GM21717 (cell line): Measurements from ENCODE around the gene RPTOR.

ENCODE experiments used
- ATAC-seq: cut with Tn5 transposase; IDR thresholded peaks from one replicate; pipeline ENCODE4 v1.9.1; 2021; ENCODE audit warnings: mild to moderate bottlenecking, moderate library complexity; ENCODE audit not compliant: unreplicated experiment

Gene RPTOR

DNA sequence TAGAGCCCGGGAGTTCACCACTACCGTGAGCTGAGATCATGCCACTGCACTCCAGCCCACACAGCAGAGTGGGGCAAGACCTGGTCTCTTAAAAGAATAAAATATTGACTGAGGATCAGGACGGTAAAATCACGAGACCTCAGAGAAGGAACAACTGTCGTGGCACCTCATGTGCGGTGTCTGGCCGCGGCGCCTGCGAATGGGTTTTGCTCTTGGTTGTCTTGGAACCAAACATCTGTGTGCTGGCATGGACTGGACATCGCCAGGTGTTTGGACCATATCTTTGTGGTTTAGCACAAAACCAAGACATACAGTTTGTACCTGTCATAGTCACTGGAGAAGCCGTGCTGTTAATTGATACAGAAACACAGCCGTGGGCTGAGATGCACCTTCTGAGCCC, 234.1 kb downstream of the RPTOR start:
- ATAC-seq, result no peak

DNA sequence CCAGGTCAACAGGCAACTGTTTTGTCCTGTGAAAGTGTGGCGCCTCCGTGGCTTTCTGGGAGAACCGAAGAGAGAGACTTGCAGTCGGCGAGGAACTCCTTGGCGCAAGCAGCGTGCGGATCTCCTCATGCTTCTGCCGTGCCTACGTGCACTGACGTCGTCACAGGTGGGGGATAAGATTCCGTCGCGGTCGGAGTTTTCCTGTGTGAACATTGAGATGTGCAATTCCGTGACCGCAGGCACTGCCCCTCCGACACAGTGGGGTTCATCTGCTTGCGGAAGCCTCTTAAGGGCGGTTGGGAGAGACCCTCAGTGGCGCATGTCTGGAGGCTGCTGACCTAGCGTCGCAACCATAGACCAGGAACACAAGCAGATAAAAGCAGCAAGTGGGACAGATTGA, 234.7 kb downstream of the RPTOR start:
- ATAC-seq, result no peak

DNA sequence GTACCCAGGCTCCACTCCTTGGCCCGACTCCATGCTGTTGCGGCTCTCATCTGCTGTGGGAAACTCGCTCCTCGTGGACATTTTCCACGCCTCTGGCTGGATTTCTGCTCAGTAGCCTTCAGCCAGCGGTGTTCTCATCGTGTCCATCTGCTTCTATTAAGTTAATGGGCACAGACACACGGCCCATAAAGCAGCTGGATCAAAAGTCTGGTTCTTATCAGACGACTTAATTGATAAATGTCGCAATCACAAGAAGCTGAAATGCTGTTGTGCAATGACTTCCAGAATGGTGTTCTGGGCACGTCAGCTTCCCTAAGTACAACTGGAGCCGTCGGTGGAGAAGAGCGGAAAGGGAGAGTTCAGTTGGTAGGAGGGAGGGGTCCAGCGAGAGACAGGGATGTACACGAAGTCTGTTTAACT, 235.3 kb downstream of the RPTOR start:
- no peak for ATAC-seq

DNA sequence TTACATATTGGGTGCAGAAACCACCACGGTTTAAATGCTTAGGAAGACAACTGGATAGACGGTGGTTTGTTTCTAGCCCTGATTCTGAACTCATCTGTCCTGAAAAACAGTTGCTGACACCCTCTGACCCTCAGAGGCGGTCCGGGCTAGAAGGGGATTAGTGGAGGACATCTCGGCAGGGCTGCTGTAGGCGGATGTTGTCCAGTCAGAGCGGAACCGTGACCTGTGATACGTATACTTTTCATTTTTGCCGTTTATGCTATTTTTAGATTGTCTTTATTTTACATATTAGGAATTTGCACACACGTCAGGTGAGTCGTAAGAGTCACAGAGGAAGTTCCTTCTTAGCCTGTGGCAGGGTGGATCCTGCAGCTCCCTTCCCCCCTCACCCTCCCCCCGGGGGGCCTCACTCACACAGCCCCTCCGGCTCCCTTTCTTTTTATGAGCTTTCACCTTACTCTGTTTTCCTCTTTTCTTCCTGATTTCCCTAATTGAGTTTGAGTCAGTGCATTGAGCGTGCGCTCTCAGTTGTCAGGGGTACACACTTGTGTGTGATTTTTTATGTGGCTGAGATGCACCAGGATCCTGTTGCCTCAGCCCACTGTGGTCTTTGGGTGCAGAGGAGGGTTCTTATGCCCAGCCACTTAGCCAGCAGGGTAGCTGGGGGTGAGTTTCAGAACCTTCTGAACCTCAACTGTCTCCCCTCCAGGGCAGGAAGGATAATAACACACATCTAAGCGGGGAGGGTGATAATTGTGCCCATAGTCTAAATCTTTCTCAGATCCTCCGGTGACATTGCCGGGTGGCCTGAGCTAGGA, 236.0 kb downstream of the RPTOR start:
- no peak for ATAC-seq

DNA sequence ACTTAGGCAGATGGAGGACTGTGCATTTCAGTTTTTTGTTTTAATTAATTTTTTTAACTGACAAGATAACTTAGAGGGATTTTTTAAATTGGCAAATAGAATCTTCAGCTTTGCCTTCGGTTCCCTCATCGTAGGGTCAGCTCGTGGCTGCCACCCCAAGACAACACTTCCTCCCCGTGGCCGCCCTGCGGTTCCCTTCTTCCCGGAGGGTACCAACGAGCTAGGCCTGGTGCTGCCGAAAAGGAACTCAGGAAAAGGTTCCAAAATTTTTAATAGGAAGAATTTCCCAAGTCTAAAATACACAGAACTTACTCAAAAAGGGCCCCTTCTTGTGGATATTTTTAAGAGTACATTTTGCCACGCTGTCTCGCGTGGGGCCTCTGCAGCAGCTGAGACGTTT, 236.6 kb downstream of the RPTOR start:
- no peak for ATAC-seq

DNA sequence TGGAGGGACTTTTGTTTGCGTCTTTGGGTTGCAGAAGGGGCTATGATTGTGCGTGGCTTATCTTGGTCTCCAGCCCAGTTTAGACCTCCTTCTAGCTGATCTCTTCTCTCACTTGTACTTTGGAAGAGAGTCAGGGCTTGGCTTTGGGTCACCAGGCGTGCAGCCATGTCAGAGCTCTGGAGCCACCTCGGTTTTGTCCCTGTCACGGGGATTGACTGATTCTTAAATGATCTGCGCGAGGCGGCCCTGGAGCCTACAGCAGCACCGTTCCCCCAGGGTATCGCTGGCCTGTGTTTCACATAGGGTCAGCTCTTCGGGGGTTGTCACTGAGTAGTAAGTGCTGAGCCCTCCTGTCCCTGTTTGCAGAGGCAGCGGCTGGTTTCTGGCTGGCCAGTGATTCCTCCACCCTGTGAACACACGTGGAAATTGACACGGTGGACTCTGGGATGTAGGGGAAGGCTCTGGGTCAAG, 237.2 kb downstream of the RPTOR start:
- no peak for ATAC-seq

DNA sequence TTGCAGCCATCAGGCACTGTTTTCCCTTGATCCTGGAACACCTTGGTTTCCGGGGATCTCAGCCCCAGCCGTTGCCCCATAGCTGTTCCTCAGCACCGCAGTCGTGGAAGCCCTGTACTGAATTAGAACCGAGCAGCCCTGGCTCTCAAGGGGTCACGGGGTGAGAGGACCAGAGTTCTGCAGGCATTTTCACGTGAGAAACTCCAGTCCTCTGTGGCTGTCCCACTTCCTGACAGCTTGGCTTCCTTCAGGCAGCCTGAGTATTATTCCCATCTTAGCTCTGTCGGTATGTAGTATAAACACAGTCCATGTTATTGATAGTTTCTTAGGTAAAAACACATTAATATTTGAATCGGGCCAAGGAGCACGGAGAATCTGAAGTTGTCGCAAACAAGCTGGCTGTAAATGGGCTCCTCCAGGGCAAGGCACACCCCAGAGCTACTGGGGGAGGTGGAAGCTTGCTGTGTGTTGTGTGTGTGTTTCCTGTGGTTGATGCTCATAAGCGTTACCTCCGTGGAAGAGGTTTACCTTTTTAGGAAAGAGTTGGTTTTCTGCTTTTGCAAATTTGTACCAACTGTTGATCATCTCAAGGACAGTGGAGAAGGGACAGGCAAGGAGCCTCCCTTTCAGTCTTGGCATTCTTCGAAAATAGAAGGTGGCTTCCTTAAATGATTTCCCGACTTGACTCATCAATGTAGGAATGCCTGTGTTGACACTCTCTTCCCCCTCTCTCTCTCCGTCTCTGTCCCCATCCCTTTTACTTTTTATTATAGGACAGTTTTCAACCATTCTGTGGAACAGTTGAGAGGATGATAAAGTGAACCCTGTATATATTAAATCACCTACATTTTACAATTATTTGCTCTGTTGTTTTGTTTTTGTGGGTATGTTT, 238.1 kb downstream of the RPTOR start:
- no peak for ATAC-seq

DNA sequence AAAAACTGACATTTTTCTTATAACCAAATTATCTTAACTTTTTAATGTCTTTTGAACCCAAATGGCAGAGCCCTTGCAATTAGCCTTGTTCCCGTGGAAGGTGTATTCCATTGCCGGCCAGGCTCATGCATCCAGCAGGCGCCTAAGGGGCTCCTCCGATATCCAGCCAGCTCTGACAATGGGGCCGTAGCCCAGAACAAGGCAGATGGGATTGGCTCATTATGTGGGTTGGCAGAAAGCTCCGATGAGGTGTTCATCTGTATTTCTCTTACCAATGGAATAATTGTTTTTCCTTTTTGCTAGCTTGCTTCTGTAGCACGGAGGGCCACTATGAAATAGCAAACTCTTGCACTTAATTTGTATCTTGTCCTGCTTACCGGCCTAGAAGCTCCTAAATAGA, 238.8 kb downstream of the RPTOR start:
- no peak for ATAC-seq

DNA sequence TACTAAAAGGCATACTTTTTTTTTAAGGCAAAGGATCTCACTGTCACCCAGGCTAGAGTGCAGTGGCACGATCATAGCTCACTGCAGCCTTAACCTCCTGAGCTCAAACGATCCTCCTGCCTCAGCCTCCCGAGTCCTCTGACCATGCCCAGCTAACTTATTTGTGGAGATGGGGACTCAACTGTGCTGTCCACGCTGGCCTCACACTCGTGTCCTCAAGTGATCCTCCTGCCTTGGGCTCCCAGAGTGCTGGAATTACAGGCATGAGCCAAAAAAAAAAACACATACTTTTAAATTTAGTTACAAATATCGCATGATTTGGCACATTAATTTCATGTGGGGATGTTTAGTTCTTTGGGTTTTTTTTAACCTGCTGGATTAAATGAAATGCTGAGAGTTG, 239.3 kb downstream of the RPTOR start:
- ATAC-seq, result no peak

DNA sequence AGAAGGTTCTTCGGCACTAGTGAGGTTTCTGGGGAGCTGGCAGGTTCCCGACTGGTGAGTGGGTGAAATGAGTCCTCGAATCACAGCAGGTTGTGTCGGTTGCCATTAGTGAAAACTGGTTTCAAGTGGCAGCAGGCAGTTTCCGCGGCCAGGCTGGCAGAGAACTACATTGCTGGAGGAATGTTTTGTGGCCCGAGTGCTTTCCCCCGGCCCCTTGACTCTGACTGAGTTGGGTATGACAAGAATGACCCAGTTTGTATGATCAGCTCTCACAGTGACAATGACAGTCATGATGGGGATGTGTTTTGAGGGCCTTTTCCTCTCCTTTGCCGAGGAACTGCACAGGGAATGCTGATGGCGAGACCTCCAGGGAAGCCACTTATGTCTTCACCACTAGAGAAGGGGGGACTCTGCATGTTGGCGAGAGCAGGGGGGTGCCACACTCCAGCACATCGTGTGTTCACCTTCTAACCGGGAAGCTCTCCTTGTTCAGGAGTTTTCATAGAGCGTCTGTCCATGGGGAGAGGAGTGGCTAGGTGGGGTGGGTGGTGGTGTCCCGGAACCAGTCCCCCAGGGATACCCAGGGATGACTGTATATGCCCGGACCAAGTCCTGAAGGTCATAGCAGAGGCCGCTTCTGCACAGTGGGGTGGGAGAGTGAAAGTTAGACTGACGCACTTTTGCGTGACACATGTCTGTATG, 241.0 kb downstream of the RPTOR start:
- no peak for ATAC-seq

DNA sequence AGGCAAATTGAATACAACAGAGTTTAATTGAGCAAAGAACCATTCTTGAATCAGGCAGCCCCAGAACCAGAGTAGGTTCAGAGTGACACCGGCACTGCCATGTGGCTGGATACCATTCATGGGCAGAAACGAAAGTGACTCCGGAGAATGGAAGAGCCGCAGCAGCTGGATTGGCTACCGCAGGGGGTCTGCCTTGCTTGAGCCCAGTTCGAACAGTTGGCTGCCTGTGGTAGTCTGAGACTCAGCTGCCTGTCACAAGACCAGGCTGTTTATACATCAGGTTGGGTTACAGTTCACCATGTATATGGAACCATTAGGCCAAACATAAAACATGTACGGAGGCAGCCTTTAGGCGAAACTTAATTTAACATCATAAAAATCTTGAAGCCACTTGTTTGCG, 241.8 kb downstream of the RPTOR start:
- ATAC-seq, result no peak

DNA sequence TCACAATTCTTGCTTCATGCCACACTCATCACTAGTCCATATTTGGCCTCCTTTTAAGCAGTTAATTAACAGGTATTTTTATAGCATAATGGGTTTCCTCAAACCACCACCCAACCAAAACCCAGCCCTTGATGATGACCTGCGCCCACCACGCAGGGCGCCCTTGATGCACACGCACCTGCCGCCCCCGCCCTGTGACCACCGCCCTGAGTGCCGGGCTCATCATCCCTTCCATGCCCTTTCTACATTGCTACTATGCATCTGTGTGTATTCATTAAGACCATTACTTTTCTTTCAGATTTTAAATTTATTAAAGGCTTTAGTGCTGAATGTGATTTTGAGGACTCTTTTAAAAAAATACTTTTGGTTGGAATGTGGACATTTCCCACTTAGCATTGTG, 242.2 kb downstream of the RPTOR start:
- no peak for ATAC-seq

DNA sequence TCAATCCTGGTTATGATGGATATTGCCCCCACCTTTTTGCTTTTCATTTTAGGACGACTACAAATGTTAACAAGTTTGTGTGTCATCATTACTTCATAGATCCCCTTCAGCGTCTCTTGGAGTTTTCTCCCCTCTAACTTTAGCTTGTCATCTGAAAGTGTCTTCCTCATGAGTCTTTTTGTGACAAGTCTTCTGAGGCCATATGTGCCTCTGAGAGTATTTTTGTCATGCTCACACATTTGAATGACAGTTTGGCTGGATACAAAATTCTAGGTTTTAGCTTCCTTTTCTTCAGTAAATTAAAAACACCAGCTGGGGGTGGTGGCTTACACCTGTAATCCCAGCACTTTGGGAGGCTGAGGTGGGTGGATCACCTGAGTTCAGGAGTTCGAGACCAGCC, 243.2 kb downstream of the RPTOR start:
- no peak for ATAC-seq

DNA sequence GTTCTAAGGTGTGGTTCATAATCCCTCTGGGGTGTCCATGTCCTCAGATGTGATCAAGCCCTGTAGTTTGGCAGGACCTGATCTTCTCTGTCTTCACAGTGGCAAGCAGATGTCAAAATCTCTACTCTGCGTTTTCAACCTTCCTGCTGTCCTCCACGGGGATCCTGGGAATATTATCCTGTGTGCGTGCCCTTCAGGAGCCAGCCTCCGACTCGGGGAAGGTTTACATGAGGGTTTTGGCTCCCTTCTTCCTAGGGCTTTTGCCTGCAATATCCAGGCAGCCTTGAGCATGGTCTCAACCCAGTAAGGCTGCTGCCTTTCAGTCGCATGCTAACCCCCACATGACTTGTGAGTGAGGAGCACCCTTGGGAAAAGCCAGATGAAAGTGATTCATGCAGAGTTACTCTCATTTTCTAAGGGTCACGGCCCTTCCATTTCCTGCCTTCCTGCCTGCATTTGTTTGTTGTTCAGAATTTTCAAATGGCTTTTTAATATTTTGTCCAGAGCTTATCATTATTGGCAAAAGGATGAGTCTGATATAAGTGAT, 244.8 kb downstream of the RPTOR start:
- ATAC-seq, result no peak

DNA sequence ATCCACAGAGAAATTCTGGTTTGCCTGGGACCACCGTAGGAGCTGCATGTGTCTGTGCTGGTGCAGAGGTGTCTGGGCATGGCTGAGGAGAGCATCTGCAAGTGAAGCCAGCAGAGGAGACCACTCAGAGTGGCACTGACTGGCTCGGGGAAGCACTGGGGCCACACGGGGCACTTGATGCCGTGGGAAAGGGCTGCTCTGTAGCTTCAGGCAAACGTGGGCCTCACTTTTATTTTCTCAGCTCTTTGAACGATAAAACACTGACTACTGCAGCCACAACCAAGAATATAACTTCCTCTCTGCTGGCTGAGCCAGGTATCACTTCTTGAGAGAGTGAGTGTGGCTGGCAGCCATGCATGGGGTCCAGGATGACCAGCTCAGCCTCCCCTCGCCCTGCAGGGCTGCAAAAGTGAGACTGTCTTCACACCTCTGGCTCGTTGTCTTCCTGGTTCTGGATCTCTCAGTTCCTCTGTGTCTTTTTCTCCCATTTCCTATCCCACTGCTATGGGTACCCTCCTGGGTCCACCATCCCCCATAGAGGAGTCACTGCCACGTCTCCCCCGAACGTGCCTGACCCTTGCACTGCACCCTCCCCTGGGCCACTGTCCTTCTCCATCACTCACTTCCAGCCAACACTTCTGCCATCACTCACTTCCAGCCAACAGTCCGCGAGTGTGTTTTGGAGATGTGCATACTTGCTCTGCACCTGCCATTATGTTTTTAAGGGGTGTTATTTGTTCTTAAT, 245.6 kb downstream of the RPTOR start:
- ATAC-seq, result peak; percentile 49

DNA sequence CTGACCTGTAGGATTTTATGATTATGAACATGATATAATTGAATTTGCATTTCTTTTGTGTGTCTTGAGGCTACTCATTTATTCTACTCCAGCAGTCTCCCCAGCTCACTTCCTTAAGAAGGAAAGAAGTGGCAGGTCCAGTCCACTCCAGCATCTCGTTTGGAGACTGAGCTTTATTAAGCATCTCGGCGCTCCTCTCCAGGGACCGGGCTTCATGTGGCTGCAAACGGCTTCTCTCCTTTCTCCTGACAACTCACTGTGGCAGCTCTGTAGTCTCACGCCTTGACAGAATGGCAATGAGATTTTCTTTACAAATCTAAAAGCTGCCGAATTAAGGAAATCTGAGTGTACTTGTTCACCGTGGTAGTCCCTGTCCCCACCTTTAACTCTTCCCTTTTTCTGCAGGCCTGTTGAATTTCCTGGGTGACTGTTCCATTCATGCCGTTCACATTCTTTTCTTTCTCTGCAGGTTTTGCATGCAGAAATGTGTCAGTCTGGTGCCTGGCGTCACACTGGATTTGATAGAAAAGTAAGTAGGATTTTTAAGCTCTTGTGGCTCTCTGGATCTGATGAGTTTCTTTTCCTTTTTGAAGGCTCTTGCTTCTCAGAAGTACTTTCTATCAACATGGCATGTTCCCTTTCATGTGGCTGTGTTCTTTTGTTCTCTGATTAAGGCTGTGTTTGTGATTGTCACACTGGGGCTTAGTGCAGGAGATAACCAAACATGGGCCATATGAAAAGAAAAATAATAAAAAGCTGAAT, 246.5 kb downstream of the RPTOR start:
- ATAC-seq, result no peak

DNA sequence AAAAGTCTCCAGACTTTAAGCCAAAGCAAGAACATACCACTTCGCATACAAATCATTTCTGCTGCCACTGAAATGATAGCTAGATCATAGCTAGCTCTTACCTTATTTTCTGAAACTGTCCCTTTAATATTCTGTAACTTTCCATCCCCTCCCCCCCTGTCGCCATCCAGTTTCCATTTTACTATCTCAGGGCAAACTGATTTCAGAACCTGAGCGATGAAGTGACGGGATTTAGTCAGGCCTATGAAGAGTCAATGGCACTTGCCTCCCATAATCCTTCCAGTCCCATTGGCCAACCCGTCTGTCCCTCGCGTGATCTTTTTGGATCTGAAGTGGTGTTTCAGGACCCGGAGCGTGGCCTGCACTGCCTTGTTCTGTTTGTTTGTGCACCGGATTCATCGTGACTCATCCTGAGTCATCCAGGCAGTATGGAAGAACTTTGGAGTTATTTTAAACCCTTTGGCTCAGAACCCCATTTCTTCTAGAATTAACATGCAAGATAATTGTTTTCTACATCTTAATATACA, 247.2 kb downstream of the RPTOR start:
- ATAC-seq, result no peak

DNA sequence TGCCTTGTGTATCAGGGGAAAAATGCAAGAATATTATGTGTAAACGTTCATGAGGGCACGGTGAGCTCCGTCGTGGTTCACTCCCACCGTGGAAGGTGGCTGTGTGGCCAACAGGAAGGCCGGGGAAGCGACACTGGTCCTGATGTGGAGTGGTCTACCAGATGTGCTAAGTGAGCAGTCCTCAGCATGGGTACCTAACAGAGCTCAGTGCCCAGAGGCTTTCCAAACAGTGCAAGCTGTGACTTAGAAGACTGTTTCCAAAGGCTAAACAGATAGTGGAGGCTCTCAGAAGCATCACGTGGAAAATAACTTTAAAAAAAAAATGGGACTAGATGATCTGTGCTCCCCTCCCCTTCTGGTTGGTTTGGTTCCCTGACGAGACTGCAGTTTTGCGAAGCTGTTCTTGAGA, 247.7 kb downstream of the RPTOR start:
- ATAC-seq, result no peak

DNA sequence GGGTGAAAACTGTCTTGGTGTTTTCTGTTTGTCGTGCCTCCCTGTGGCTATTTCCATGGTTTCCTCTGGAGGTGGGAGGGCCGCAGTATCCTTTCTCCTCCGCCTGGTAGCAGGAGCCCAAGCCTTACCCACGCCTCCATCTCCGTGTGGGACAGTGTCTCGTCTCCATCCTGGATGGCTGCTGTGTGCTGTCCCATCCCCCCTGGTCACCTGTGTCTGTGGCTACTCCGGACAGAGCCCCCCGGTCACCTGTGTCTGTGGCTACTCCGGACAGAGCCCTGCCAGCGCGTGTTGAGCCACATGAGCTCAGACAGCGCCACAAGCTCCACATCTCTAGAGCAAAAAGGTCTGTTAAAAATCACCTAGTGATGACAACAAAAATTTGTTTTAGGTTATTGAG, 248.8 kb downstream of the RPTOR start:
- no peak for ATAC-seq
